ENCODE measurements around the gene TUBGCP2. TPM values are rescaled to one million over a fixed set of nuclear protein-coding genes. Genes with fewer than 3 reads are reported as not detected.

The TUBGCP2 gene
- total RNA-seq, 1 donor from 2014 or later = 56.2 TPM

GRCh38 chr10:133274751-133275683, 33.7 kb downstream of the TUBGCP2 start:
- Mint-ChIP-seq H3K27ac (ENCODE audit: unreplicated experiment) (no peak overlapping the region), H3K36me3 (ENCODE audit: low read depth, unreplicated experiment) (no peaks in the 10 kb centered on the region), H3K9me3 (ENCODE audit: unreplicated experiment) (no peaks in the 10 kb centered on the region), H3K27me3 (ENCODE audit: low read depth, unreplicated experiment) (peaks cover 4% of the 10 kb centered on the region), H3K4me3 (ENCODE audit: unreplicated experiment) (no peak overlapping the region), H3K4me1 (ENCODE audit: low read depth, unreplicated experiment) (peaks cover 15% of the 10 kb centered on the region)
- Histone ChIP-seq H3K4me2 (ENCODE audit: low read length) (no peak overlapping the region), H3K9ac (ENCODE audit: low read length) (no peak overlapping the region), H3K79me2 (ENCODE audit: insufficient read depth, low read length) (no peaks in the 10 kb centered on the region), H3K27me3 (ENCODE audit: insufficient read depth, low read length) (peaks cover 3% of the 10 kb centered on the region), H2AFZ (ENCODE audit: low read depth, low read length) (no peak overlapping the region), H3K4me3 (ENCODE audit: insufficient read depth, low read depth, low read length) (no peak overlapping the region), H3K27ac (ENCODE audit: low read depth, low read length) (no peak overlapping the region), H4K20me1 (ENCODE audit: insufficient read depth, low read length) (peaks cover 24% of the 10 kb centered on the region), H3K4me1 (ENCODE audit: insufficient read depth, low read length) (peaks cover 23% of the 10 kb centered on the region), H3K36me3 (ENCODE audit: insufficient read depth, low read length) (no peaks in the 10 kb centered on the region), H3K9me3 (ENCODE audit: insufficient read depth, low read depth, low read length) (no peaks in the 10 kb centered on the region)
- TF ChIP-seq CTCF (IDR thresholded peaks at IDR 0.05; ENCODE audit: insufficient read depth, low read depth, low read length) (no peak), EZH2 (IDR thresholded peaks at IDR 0.05; ENCODE audit: insufficient read depth, low read length) (no peak)
- FAIRE-seq = no peak
- DNase-seq (ENCODE audit: low read depth) = no peak

- no peak overlapping the region for H3K9ac ChIP-seq (ENCODE audit: low read length)
- no peak overlapping the region for H3K27ac Mint-ChIP-seq (ENCODE audit: unreplicated experiment)
- H2AFZ ChIP-seq (ENCODE audit: low read depth, low read length) = no peak overlapping the region
- no peak overlapping the region for H3K4me2 ChIP-seq (ENCODE audit: low read length)
- peaks cover 3% of the 10 kb centered on the region for H3K27me3 ChIP-seq (ENCODE audit: insufficient read depth, low read length)
- TF ChIP-seq CTCF (IDR thresholded peaks at IDR 0.05; ENCODE audit: insufficient read depth, low read depth, low read length) = no peak
- no peak for TF ChIP-seq EZH2 (IDR thresholded peaks at IDR 0.05; ENCODE audit: insufficient read depth, low read length)
- no peaks in the 10 kb centered on the region for H3K79me2 ChIP-seq (ENCODE audit: insufficient read depth, low read length)
- H3K36me3 Mint-ChIP-seq (ENCODE audit: low read depth, unreplicated experiment) = no peaks in the 10 kb centered on the region
- H3K27ac ChIP-seq (ENCODE audit: low read depth, low read length) = no peak overlapping the region
- H3K27me3 Mint-ChIP-seq (ENCODE audit: low read depth, unreplicated experiment) = peaks cover 4% of the 10 kb centered on the region
- no peak overlapping the region for H3K4me3 Mint-ChIP-seq (ENCODE audit: unreplicated experiment)
- no peak overlapping the region for H3K4me3 ChIP-seq (ENCODE audit: insufficient read depth, low read depth, low read length)
- FAIRE-seq = no peak
- H3K4me1 ChIP-seq (ENCODE audit: insufficient read depth, low read length) = peaks cover 16% of the 10 kb centered on the region
- no peaks in the 10 kb centered on the region for H3K9me3 ChIP-seq (ENCODE audit: insufficient read depth, low read depth, low read length)
- peaks cover 17% of the 10 kb centered on the region for H4K20me1 ChIP-seq (ENCODE audit: insufficient read depth, low read length)
- H3K36me3 ChIP-seq (ENCODE audit: insufficient read depth, low read length) = no peaks in the 10 kb centered on the region
- H3K4me1 Mint-ChIP-seq (ENCODE audit: low read depth, unreplicated experiment) = peaks cover 12% of the 10 kb centered on the region
- no peaks in the 10 kb centered on the region for H3K9me3 Mint-ChIP-seq (ENCODE audit: unreplicated experiment)
- no peak for DNase-seq (ENCODE audit: low read depth)
Observed at GRCh38 chr10:133273534-133274143, 35.0 kb downstream of the TUBGCP2 start.
